Osteocyte (in vitro differentiated cells): ENCODE measurements around the gene ADCY2. TPM values are rescaled to one million over a fixed set of nuclear protein-coding genes. Genes with fewer than 3 reads are reported as not detected.

ENCODE experiments used
- DNase-seq: peaks from one replicate; pipeline ENCODE4 v3.0.0; 2021; ENCODE audit warnings: mixed read lengths; ENCODE audit not compliant: unreplicated experiment; ENCODE audit errors: extremely low spot score
- H3K27ac Mint-ChIP-seq: one replicate; pipeline ENCODE4 v1.8.0; 2021; ENCODE audit warnings: mild to moderate bottlenecking, mixed read lengths; ENCODE audit not compliant: unreplicated experiment
- H3K27me3 Mint-ChIP-seq: one replicate; pipeline ENCODE4 v1.8.0; 2021; ENCODE audit warnings: mixed read lengths; ENCODE audit not compliant: unreplicated experiment
- H3K36me3 Mint-ChIP-seq: one replicate; pipeline ENCODE4 v1.8.0; 2021; ENCODE audit warnings: mixed read lengths; ENCODE audit not compliant: unreplicated experiment
- H3K4me1 Mint-ChIP-seq: one replicate; pipeline ENCODE4 v1.8.0; 2021; ENCODE audit warnings: mixed read lengths; ENCODE audit not compliant: unreplicated experiment
- H3K4me3 Mint-ChIP-seq: one replicate; pipeline ENCODE4 v1.8.0; 2021; ENCODE audit warnings: mild to moderate bottlenecking, moderate library complexity, mixed read lengths; ENCODE audit not compliant: unreplicated experiment
- H3K9me3 Mint-ChIP-seq: one replicate; pipeline ENCODE4 v1.8.0; 2021; ENCODE audit warnings: mixed read lengths; ENCODE audit not compliant: unreplicated experiment
- total RNA-seq: library from RNA; stranded (reverse); gene quantifications from 2 replicates; pipeline ENCODE4 v1.2.1, GENCODE V29; 2021
- TF ChIP-seq, protein P1 (sequence below): fragments of 200-600 bp; sonication (generic); IDR thresholded peaks from 2 replicates; pipeline ENCODE4 v1.5.0; 2021; ENCODE audit warnings: antibody characterized with exemption, mild to moderate bottlenecking, moderate library complexity

The ADCY2 gene
- total RNA-seq, 1 donor from 2014 or later = not detected

DNA sequence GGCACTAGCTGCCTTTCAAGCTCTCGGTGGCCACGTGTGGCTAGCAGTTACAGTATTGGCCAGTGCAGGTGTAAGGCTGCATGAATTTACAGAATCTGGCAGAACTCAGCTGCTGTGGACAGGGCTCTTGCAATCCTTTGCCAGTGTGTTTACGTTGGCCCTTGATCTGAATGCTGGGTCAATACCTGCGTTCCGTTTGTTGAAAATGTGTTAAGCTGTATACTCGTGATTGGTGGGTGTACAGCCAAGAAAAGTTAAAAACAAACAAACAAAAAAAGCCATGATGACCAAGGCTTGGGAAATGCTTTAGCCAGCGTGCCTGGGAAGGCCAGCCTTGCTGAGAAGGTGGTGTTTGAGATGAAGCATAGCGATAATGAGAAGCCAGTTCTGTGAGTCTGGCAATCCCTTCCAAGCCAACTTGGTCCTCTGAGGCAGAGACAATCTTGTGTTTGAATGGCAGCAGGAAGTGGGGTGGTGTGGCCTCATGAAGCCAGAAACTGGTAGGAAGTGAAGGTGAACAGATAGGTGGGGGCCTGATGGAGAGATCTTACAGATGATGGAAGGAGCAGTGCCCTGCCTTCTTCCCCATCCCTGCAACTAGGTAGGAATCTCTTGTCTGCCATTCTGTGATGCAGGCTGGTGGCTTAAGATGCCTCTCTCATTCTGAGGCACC is 455.8 kb downstream of the ADCY2 start:
- TF ChIP-seq, protein P1, sequence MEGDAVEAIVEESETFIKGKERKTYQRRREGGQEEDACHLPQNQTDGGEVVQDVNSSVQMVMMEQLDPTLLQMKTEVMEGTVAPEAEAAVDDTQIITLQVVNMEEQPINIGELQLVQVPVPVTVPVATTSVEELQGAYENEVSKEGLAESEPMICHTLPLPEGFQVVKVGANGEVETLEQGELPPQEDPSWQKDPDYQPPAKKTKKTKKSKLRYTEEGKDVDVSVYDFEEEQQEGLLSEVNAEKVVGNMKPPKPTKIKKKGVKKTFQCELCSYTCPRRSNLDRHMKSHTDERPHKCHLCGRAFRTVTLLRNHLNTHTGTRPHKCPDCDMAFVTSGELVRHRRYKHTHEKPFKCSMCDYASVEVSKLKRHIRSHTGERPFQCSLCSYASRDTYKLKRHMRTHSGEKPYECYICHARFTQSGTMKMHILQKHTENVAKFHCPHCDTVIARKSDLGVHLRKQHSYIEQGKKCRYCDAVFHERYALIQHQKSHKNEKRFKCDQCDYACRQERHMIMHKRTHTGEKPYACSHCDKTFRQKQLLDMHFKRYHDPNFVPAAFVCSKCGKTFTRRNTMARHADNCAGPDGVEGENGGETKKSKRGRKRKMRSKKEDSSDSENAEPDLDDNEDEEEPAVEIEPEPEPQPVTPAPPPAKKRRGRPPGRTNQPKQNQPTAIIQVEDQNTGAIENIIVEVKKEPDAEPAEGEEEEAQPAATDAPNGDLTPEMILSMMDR = no peak
- Mint-ChIP-seq H3K27ac (no peak overlapping the region), H3K4me3 (peak overlapping the region; percentile 75)

DNA sequence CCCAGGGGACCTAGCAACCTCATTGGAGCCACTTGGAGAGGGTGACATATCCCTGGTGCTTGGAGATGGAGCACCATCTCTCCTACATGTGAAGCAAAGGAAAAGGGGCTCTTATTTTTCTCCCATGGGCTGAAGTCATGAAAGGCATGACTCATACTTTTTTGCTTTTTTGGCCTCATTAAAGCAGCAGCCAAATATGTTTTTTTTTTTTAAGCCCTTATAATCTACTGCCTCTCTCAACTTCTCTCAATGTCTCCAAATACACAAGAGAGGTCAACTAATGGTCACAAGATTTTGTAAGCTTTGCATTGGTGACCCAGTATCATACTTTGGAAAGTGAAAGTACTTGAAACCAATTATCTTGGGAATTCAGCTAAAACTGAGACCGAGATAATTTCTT is 456.6 kb downstream of the ADCY2 start:
- no peak for DNase-seq
- peaks cover 13% of the 10 kb centered on the region for H3K4me1 Mint-ChIP-seq
- H3K36me3 Mint-ChIP-seq = no peaks in the 10 kb centered on the region
- H3K9me3 Mint-ChIP-seq = no peaks in the 10 kb centered on the region
- no peak overlapping the region for H3K4me3 Mint-ChIP-seq
- no peak overlapping the region for H3K27ac Mint-ChIP-seq
- TF ChIP-seq, protein P1 = no peak
- peaks cover 13% of the 10 kb centered on the region for H3K27me3 Mint-ChIP-seq

More for the DNA sequence above, 455.8 kb downstream of the ADCY2 start:
- H3K9me3 Mint-ChIP-seq = no peaks in the 10 kb centered on the region
- peaks cover 17% of the 10 kb centered on the region for H3K27me3 Mint-ChIP-seq
- DNase-seq = no peak
- H3K36me3 Mint-ChIP-seq = no peaks in the 10 kb centered on the region
- H3K4me1 Mint-ChIP-seq = peaks cover 13% of the 10 kb centered on the region

DNA sequence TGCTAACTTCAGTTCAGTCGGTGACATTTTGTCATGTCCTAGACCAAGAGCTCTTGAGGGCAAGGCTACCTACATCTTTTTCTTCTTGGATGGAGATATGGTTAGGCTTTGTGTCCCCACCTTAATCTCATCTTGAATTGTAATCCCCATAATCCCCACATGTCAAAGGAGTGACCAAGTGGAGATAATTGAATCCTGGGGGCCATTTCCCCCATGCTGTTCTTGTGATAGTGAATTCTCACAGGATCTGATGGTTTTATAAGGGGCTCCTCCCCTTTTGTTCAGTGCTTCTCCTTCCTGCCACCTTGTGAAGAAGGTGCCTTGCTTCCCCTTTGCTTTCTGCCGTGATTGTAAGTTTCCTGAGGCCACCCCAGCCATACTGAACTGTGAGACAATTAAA is 457.1 kb downstream of the ADCY2 start:
- no peaks in the 10 kb centered on the region for H3K9me3 Mint-ChIP-seq
- H3K36me3 Mint-ChIP-seq = no peaks in the 10 kb centered on the region
- no peak for DNase-seq
- peaks cover 13% of the 10 kb centered on the region for H3K4me1 Mint-ChIP-seq
- H3K4me3 Mint-ChIP-seq = no peak overlapping the region
- H3K27me3 Mint-ChIP-seq = peaks cover 11% of the 10 kb centered on the region
- TF ChIP-seq, protein P1 = no peak
- H3K27ac Mint-ChIP-seq = no peak overlapping the region

DNA sequence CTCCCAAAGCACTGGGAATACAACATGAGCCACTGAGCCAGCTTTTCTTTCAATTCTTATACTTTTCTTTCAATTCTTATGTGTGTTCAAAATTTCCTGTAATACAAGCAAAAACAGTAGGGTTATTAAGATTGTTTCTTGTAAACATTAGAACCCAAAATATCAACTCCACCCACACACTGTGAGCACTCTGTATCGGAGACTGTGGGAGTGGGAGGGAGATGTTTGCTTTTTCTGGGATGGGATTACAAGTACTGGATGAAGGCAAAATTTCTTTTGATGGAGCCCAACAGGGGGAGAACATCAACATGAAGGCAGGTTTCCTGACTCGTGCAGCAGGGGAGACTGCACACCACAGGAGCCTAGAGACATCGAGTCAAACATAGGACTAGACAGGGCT is 459.7 kb downstream of the ADCY2 start:
- H3K36me3 Mint-ChIP-seq = peaks cover 15% of the 10 kb centered on the region
- H3K4me3 Mint-ChIP-seq = no peak overlapping the region
- no peaks in the 10 kb centered on the region for H3K27me3 Mint-ChIP-seq
- H3K9me3 Mint-ChIP-seq = no peaks in the 10 kb centered on the region
- no peak overlapping the region for H3K27ac Mint-ChIP-seq
- peaks cover 8% of the 10 kb centered on the region for H3K4me1 Mint-ChIP-seq
- TF ChIP-seq, protein P1 = no peak
- no peak for DNase-seq

DNA sequence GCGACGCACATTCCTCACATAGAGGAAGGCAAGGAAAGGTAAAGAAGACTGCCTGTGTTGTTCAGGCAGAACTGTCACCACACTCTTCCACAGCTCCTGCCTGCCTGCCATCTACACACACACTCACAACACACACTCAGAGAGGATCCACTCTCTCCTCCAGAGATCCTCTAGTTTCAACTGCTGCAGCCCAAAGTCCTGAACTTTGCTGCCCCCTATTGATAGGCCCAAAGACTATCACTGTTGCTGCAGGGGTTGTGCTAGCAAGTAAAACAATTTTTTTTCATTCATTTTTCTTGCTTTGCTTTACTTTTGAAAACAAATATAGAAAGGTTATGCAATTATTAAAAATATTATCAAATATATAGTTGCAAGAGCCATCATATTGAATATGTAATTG is 460.9 kb downstream of the ADCY2 start:
- Mint-ChIP-seq H3K27ac (no peak overlapping the region), H3K27me3 (no peaks in the 10 kb centered on the region), H3K36me3 (peaks cover 20% of the 10 kb centered on the region), H3K4me1 (peaks cover 5% of the 10 kb centered on the region), H3K9me3 (no peaks in the 10 kb centered on the region), H3K4me3 (no peak overlapping the region)
- TF ChIP-seq, protein P1 = peak; percentile 57
- peak; percentile 73 for DNase-seq
